Testis (tissue), 2 donors: ENCODE measurements around the gene LANCL1.

Experiments used
- POLR2A ChIP-seq: fragments of 450-650 bp; IDR thresholded peaks from one replicate; pipeline ENCODE4 v1.6.1; 2017; ENCODE audit warnings: antibody characterized with exemption, mild to moderate bottlenecking, moderate library complexity
- TF ChIP-seq, protein P1 (sequence below), 3 experiments: fragments of 450-650 bp in 2 of 3; fragments of 200-600 bp in 1 of 3; sonication (generic) in 1 of 3; IDR thresholded peaks; one replicate each; pipeline ENCODE4 v1.5.1; 2016 to 2019; ENCODE audit warnings: antibody characterized with exemption in 3 of 3, mild to moderate bottlenecking in 2 of 3, moderate library complexity in 1 of 3

DNA sequence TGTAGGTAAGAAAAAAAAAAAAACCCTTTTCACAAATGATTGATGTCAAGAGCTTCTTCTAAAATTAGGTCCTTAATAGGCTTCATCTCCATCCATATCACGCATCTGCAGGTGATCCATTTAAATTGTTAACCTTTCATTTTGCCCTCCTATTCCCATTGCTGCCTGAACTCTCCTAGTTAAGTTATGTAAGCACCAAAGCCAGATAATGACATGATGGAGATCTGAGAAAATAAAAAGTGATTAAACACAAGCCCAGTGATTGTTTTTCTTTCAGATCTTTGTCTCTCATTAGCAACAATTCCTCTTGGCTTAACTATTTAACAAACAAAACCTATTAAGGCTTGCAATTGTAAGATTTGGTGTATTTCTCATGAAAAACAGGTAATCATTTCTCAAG lies 20.0 kb downstream of the LANCL1 start:
- TF ChIP-seq, protein P1, sequence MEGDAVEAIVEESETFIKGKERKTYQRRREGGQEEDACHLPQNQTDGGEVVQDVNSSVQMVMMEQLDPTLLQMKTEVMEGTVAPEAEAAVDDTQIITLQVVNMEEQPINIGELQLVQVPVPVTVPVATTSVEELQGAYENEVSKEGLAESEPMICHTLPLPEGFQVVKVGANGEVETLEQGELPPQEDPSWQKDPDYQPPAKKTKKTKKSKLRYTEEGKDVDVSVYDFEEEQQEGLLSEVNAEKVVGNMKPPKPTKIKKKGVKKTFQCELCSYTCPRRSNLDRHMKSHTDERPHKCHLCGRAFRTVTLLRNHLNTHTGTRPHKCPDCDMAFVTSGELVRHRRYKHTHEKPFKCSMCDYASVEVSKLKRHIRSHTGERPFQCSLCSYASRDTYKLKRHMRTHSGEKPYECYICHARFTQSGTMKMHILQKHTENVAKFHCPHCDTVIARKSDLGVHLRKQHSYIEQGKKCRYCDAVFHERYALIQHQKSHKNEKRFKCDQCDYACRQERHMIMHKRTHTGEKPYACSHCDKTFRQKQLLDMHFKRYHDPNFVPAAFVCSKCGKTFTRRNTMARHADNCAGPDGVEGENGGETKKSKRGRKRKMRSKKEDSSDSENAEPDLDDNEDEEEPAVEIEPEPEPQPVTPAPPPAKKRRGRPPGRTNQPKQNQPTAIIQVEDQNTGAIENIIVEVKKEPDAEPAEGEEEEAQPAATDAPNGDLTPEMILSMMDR (IDR thresholded peaks at IDR 0.05) = no peak
- TF ChIP-seq POLR2A = no peak
